Measurements from ENCODE around the gene SERPINB1. TPM values are rescaled to one million over a fixed set of nuclear protein-coding genes. Genes with fewer than 3 reads are reported as not detected.
A peak's percentile ranks its signal among the peaks of the same experiment; 100 is the strongest.

SERPINB1 gene
- total RNA-seq, 2 donors from 2014 or later = 30.6 to 38.5 TPM

- H3K36me3 Mint-ChIP-seq (ENCODE audit: low read depth) = peaks cover 17% of the 10 kb centered on the region
- no peak overlapping the region for H3K27ac ChIP-seq (ENCODE audit: low read depth, low read length)
- no peaks in the 10 kb centered on the region for H3K27me3 ChIP-seq (ENCODE audit: control insufficient read depth, insufficient read depth, low read length, poor library complexity, severe bottlenecking)
- peaks cover 11% of the 10 kb centered on the region for H3K36me3 ChIP-seq (ENCODE audit: control insufficient read depth, insufficient read depth, low read length)
- WGBS, 2 experiments (ENCODE audit: insufficient coverage in 1 of 2, insufficient read length in 1 of 2) = 88 to 100% methylated on average over 1 to 4 of the region's 4 CpGs
- TF ChIP-seq CTCF (conservative IDR thresholded peaks at IDR 0.05) = no peak
- H3K4me3 ChIP-seq (ENCODE audit: low read length) = no peak overlapping the region
- no peaks in the 10 kb centered on the region for H3K9me3 ChIP-seq (ENCODE audit: control insufficient read depth, low read length)
- H3K27me3 Mint-ChIP-seq (ENCODE audit: insufficient read depth) = no peaks in the 10 kb centered on the region
- H3K4me1 ChIP-seq (ENCODE audit: control insufficient read depth, insufficient read depth, low read length) = no peaks in the 10 kb centered on the region
- peaks cover 8% of the 10 kb centered on the region for H3K4me1 Mint-ChIP-seq
- no peak overlapping the region for H3K4me3 Mint-ChIP-seq
- no peak for DNase-seq
- H3K9ac ChIP-seq (ENCODE audit: extremely low read depth, low read length, poor library complexity, severe bottlenecking) = no peak overlapping the region
- H3K9me3 Mint-ChIP-seq = no peaks in the 10 kb centered on the region
- no peak overlapping the region for H3K27ac Mint-ChIP-seq
Observed at GRCh38 chr6:2791450-2791974, 50.2 kb downstream of the SERPINB1 start.

DNA sequence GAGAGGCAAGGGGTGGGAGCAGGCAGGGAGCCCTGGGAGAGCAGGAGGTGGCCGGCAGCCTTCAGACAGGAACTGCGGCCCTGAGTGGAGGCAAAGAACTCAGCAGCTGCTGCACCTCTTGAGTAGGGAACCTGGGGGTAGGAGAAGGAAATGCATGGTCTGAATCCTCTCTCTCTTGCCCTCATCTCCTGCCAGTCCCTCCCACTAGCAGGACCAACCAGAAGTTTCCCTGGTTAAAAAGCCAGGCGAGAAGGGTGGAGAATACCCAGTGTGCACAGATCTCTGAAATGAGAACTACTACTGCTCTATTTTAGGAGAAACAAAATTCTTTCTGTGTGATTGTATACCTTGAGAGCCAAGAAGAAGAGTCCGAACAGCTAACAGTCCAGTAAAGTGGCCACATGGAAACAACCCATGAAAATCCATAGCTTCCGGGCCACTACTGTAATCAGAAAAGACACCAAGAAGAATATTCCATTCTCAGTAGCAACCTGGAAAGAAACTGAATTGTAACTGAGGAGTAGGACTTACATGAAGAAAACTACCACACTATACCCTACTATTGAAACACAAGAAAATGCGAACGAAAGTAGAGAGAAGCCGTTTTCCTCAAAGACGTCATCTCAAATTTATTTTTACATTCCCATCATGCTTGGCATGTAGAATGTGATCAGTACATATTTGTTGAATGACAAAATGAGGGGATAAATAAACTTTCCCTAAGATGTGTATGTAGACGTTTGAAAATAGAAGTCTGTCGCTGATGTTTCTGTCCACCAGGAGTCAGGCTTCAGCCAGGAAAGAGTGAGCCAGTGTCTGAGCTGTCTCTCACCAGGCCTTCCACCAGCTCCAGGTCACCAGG lies 50.8 kb downstream of the SERPINB1 start:
- peak; percentile 92 for TF ChIP-seq CTCF (conservative IDR thresholded peaks at IDR 0.05)
- Mint-ChIP-seq H3K27me3 (ENCODE audit: insufficient read depth) (no peaks in the 10 kb centered on the region), H3K4me1 (peaks cover 8% of the 10 kb centered on the region), H3K27ac (peak overlapping the region; percentile 79), H3K4me3 (no peak overlapping the region), H3K9me3 (no peaks in the 10 kb centered on the region), H3K36me3 (ENCODE audit: low read depth) (peaks cover 24% of the 10 kb centered on the region)
- DNase-seq = peak; percentile 88
- Histone ChIP-seq H3K9ac (ENCODE audit: extremely low read depth, low read length, poor library complexity, severe bottlenecking) (no peak overlapping the region), H3K27ac (ENCODE audit: low read depth, low read length) (no peak overlapping the region), H3K9me3 (ENCODE audit: control insufficient read depth, low read length) (no peaks in the 10 kb centered on the region), H3K4me3 (ENCODE audit: low read length) (no peak overlapping the region), H3K4me1 (ENCODE audit: control insufficient read depth, insufficient read depth, low read length) (no peaks in the 10 kb centered on the region), H3K36me3 (ENCODE audit: control insufficient read depth, insufficient read depth, low read length) (peaks cover 16% of the 10 kb centered on the region), H3K27me3 (ENCODE audit: control insufficient read depth, insufficient read depth, low read length, poor library complexity, severe bottlenecking) (no peaks in the 10 kb centered on the region)
- WGBS, 2 experiments (ENCODE audit: insufficient coverage in 1 of 2, insufficient read length in 1 of 2) = 39 to 64% methylated on average over 4 to 11 of the region's 11 CpGs

DNA sequence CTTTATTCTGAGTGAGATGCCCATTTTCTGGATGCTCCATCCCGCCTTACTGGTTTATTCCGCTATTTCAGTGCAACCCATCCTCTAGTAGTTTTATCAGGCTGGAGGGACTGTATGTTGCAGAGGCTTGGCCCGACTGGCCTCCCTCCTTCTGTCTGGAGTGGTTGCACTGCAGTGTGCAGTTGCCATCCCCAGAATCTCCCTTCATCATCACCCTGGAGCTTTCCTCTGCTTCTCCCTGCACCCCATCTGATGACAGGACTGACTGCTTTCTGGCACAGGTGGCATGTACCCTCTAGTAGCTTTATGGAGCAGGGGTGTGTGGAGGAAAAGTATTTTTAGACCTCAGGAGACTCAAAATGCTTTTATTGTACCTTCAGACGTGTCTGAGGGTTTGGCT lies 55.4 kb downstream of the SERPINB1 start:
- no peaks in the 10 kb centered on the region for H3K9me3 ChIP-seq (ENCODE audit: control insufficient read depth, low read length)
- no peak overlapping the region for H3K27ac Mint-ChIP-seq
- 83 to 90% methylated on average over 3 to 4 of the region's 4 CpGs for WGBS, 2 experiments (ENCODE audit: insufficient coverage in 1 of 2, insufficient read length in 1 of 2)
- H3K9ac ChIP-seq (ENCODE audit: extremely low read depth, low read length, poor library complexity, severe bottlenecking) = no peak overlapping the region
- peaks cover 36% of the 10 kb centered on the region for H3K36me3 Mint-ChIP-seq (ENCODE audit: low read depth)
- H3K27me3 Mint-ChIP-seq (ENCODE audit: insufficient read depth) = no peaks in the 10 kb centered on the region
- H3K27ac ChIP-seq (ENCODE audit: low read depth, low read length) = no peak overlapping the region
- no peaks in the 10 kb centered on the region for H3K27me3 ChIP-seq (ENCODE audit: control insufficient read depth, insufficient read depth, low read length, poor library complexity, severe bottlenecking)
- H3K4me1 ChIP-seq (ENCODE audit: control insufficient read depth, insufficient read depth, low read length) = no peaks in the 10 kb centered on the region
- H3K9me3 Mint-ChIP-seq = no peaks in the 10 kb centered on the region
- no peak for TF ChIP-seq CTCF (conservative IDR thresholded peaks at IDR 0.05)
- H3K4me3 Mint-ChIP-seq = no peak overlapping the region
- H3K4me3 ChIP-seq (ENCODE audit: low read length) = no peak overlapping the region
- DNase-seq = no peak
- H3K36me3 ChIP-seq (ENCODE audit: control insufficient read depth, insufficient read depth, low read length) = peaks cover 38% of the 10 kb centered on the region
- H3K4me1 Mint-ChIP-seq = peaks cover 7% of the 10 kb centered on the region
